H54 (cell line): ENCODE measurements around the gene SETBP1.

Experiments
- DNase-seq: peaks from one replicate; pipeline ENCODE4 v3.0.0; 2011; ENCODE audit warnings: low spot score, mixed read lengths; ENCODE audit not compliant: insufficient read length
- FAIRE-seq: peaks from 3 replicates; lab custom pipeline; 2011; peaks lifted over from hg19 to GRCh38; lab: Jason Lieb, UNC
- POLR2A ChIP-seq: IDR thresholded peaks from 2 replicates; pipeline ENCODE4 v1.6.1; 2011; ENCODE audit warnings: low read depth, mild to moderate bottlenecking, low read length

SETBP1 gene

DNA sequence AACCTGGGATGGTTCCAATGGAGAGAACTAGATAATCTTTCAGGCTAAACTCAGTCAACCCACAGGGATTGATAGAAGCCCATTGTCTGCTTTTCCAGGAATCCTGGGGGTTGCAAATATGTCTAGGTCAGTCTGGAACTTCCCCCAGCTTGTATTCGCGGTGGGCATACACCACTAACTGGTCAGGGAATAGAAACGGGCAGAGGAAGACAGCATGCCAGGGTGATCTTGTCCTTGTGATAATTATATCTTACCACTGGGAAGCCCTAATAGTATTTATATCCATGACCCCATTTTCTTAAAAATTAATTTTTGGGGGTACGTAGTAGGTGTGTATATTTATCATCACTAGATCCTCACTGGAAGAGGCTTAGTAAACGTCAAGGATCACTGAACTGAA lies 101.9 kb downstream of the SETBP1 start:
- FAIRE-seq (no peak), DNase-seq (no peak)
- no peak for TF ChIP-seq POLR2A

DNA sequence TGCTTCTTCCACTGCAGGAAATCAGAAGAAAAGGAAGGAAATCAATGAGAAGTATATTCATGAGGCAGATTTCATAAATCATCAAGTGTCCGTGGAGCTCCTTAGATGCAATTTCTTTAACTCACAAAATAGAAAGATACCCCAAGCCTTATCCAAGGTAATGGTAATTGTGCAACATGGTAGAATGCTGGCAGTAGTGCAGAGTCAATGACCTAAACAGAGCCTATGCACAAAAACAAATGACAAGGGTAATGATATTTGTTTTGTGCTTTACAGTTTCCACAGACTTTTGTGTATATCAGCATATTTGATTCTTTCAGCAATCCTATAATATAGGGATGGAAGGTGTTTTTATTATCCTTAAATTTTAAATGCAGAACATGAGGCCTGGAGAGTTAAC lies 102.7 kb downstream of the SETBP1 start:
- no peak for TF ChIP-seq POLR2A
- FAIRE-seq (no peak), DNase-seq (no peak)

DNA sequence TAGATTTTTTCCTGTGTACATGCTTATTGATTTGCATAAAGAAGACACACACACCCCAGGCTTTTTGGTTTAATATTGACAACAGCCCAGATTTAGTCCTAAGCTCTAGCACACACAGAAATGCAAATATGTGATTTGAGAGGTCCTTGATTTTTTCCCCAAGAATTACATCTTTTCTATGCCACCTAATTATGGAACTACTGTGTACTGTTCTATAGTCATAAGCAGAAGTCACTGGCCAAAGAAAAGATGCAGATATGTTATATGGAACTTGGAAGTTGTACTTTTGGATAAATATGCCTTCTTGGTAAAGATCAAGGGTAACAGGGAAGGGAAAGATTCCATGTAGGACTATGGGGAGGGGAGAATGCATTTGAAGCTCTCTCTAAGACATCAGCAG lies 105.6 kb downstream of the SETBP1 start:
- TF ChIP-seq POLR2A = no peak
- DNase-seq = no peak
- no peak for FAIRE-seq

DNA sequence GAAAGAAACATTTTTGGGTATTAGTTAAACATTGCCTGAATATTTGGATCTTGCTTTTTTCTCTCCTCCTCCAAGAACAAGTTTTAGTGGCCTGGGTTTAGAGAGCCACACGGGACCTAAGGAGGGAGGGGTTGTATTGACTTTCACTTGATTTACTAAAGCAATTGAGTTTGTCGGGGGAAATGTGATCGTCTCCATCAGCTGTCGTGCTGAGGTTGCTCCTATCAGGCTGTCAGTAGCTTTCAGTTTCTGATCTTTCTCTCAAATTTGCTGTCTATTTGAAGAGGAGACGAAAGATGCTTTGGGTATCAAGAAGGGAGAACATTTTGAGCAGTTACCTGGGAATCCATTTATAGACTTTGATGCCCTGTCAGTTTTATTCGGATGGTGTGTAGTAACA lies 106.0 kb downstream of the SETBP1 start:
- DNase-seq (no peak), FAIRE-seq (no peak)
- no peak for TF ChIP-seq POLR2A

DNA sequence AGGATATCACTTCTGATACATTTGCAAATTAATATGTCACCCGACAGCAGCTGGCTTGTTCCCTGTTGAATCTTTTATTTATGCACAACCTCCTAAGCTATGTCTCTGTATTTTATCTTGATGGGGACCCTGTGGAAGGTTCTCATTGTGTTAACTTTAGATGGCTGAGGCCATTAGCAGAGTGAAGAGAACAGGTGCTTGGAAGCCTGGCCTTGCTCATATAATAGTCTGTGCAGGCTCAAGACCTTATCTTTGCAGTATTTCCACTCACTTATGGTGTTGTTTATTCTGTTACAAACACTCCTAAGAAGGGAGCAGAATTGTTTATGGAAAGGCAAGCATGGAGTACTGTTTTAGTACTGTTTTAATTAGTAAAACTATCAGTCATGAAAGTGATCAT lies 107.6 kb downstream of the SETBP1 start:
- no peak for TF ChIP-seq POLR2A
- no peak for DNase-seq
- no peak for FAIRE-seq

DNA sequence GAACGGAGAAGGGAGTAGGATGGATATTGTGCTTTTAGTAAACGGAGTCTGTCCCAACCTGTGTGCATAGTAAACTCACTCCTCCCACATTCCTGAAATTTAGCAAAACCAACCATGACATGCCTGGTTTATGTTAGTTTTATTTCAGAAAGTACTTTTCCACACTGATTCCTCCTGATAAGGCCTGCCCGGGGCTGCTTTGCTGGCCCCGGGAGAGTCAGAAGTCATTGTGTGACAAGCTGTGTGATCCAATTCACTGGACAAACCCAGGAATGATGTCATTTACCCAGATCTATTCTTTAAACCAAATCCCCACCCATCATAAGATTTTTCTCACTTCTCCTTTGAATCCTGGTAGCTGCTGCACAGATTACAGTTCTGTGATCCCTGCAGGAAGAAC lies 109.0 kb downstream of the SETBP1 start:
- FAIRE-seq (no peak), DNase-seq (no peak)
- TF ChIP-seq POLR2A = no peak

DNA sequence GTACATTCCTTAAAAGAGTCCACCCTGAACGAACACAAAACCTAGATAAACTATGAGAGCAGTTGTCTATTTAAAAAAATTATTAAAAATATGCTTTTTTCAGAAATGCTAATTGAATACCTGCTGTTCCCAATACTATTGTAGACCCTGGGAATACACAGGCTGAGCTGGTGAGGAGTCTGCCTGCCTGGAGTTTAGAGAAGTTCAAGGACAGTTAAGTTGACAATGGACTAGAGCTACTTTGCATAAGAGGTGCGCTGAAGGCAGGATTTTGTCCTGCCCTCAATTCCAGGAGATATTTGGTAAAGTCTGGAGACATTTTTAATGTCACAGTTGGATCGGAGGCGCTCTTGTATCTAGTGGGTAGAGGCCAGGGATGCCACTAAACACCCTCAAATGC lies 110.2 kb downstream of the SETBP1 start:
- TF ChIP-seq POLR2A = no peak
- FAIRE-seq = no peak
- DNase-seq = no peak

DNA sequence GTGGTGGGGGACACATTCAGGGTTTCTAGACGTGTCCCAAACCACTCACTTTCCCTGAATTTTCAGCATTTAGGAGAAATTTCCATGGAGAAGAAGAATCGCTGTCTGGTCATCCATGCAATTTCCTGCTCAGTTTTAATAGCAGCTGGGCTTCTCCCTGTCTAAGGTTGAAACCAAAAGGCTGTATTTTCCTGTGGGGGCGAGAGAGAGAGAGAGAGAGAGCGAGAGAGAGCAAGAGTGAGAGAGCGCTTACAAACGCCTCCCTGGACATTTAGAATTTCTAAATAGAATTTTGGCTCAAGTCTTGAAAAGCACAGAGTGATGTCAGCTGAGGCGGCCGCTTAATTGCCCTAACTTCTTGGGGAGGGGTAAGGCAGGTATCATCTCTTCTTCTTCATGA lies 110.8 kb downstream of the SETBP1 start:
- TF ChIP-seq POLR2A = no peak

DNA sequence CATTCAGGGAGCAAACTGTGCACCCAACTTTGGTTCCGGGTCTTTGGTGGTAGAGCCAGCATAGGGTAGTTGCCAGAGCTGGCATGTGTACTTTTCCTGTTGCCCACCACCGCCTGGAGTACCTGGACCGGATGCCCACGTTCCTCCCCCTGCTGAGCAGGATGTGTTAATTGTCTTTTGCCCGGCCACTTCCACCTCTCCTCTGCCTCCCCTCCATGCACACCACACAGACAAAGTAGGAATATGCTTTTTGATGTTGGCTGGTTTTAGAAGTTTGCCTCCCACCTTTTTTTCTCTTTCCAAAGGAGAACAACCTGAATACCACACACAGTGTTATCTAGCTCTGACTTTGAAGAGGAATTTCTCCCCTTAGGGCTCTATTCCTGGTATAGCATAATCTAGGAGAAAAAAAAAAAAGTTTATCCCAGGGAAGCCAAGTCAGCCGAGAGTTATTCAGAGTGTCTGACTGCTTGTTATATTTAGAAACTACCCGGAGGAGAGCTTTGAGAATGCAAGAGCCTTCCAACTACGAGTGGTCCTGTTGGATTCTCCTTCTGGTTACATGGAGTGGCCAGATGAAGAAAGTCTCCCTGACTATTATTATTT lies 111.9 kb downstream of the SETBP1 start:
- DNase-seq (no peak), FAIRE-seq (no peak)
- TF ChIP-seq POLR2A = no peak

More for the DNA sequence above, 110.8 kb downstream of the SETBP1 start:
- FAIRE-seq = no peak
- no peak for DNase-seq

DNA sequence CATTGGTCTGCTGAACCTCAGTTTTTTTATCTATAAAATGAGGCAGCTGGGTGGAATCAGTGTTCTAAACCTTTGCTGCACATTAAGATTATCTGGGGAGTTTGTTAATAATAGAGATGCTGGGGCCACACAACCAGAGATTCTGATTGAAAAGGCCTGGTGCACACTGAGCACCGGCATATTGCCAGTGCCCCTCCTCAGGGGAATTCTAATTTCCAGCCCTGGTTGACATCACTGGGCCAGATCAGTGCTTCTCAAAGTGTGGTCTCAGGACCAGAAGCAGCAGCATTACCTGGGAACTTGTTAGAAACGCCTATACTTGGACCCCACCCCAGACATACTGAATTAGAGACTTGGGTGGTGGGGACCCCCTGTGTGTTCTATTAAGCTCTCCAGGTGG lies 112.5 kb downstream of the SETBP1 start:
- DNase-seq (no peak), FAIRE-seq (no peak)
- no peak for TF ChIP-seq POLR2A

DNA sequence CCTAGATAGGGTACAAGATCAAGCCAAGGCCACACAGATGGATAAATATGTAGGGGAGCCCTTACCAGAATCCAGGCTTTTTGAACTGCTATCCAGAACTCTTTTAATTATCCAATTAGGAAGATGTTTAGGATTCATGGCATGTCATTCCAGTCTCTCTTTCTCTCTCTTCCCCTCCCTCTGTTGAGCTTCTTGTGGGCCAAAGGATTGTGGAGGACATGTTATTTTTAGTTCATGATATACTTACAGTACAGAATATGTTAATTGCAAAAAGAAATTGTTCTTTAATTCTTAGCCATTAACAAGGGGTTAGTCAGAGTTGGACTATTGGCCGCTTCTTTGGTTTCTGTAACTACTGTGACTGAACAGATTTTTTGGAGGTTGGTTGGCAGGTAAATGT lies 113.0 kb downstream of the SETBP1 start:
- no peak for FAIRE-seq
- TF ChIP-seq POLR2A = no peak
- no peak for DNase-seq

DNA sequence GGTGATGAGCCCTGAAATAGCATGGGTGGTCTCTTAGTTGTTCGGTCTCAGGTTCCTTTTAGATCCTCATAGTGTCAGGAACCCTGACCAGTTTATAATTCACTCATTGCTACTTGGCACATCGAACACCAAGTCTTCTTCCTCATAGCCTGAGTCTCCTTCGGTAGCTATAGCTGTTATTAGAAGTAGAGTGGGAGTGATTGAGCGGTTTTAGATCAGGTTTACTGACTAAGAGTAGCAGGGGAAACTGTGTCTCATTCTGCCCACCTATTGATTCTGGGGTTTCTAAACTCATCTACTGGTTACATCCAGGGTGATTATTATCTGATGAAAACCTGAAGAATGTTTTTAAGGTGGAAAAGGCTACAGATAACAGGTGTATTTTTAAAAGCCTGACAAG lies 114.6 kb downstream of the SETBP1 start:
- TF ChIP-seq POLR2A = no peak
- DNase-seq (no peak), FAIRE-seq (no peak)

DNA sequence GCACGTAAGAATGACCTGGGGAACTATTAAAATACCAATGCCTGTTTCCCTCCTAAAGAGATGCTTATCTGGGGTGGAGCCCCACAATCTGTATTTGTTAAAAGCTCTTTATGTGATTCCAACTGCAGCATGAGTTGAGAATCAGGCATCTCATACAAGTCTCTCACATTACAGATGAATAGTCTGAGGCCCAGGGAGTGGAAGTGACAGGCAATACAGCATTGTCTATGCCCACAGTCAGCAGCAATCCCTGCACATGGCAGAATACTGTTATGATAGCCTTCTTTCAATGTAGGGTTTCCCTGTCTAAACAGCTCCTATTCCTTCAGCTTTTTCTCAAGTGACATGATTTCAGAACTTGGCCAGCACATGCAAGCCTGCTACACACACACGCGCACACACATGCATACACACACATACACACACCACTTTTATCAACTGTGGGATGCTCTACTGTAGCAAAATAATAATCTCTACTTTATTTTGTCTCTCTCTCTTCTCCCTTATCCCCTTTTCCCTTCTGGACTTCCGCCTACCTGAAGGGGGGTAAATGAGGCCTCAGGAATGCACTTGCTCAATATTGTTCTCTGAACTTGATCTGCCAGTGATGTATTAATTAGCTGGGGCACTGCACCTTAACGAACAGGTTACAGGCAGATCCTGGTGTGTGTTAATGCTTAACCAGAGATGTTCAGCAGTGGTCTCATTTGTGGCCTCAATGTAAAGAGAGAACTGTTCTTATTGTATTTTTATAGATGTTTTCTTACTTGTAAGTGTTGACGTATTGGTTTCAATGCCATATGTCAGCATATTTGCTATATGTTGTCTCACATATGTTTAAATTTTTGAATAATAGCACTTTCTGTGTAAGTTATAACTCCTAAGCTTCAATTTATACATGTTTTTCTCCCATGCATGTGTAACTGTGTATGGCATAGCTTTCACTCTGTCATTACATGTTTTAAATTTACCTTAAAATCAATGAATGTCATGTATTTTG lies 116.0 kb downstream of the SETBP1 start:
- TF ChIP-seq POLR2A = no peak
- DNase-seq (no peak), FAIRE-seq (no peak)

DNA sequence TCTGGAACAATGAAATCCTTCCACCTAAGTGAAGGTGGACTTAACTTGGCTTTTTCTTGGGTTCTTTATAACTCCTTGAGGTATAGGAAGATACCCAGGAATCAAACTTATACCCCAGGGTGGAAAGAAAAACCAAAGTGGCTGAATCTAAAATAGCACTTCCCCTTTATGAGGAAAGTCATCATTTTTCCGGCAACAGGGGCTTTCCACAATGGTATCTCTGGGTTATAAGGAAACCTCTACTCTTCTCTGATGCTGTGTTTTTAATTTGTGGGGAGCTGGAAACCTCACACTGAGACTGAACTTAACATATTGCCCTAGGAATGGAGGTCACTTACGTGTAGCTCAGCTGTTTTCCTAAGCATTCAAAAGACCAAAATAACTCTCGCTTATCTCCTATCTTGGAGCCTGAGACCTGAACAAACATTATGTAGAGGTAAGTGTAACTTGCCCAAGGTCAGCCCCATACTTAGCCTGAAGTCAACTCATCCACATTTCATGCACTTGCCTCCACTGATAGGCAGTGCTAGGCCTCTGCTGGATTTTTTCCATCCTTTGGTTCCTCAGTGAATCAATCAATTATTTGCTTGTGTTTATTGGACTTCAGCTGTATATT lies 117.9 kb downstream of the SETBP1 start:
- FAIRE-seq (no peak), DNase-seq (no peak)
- TF ChIP-seq POLR2A = no peak
